K562 treated with DMSO at 1 percent for 12 hours (cell line): ENCODE data around the gene RPL39L. TPM values are rescaled to one million over a fixed set of nuclear protein-coding genes. Genes with fewer than 3 reads are reported as not detected.

Experiments
- total RNA-seq: library from RNA; unstranded; fragments of 300-600 nt; gene quantifications from 2 replicates; pipeline ENCODE4 v1.2.3, GENCODE V29; 2022; ENCODE audit not compliant: insufficient read depth

RPL39L gene
- 96.4 and 141 TPM in 2 replicates for total RNA-seq

GRCh38 chr3:187139126-187139894 lies at the start of gene RPL39L:
TSS of gene RPL39L (minus strand) at chr3:187139496. CDS start at chr3:187121300, 18,196 bp downstream.

Other genes with a start within 250 kb of the RPL39L start
- gene ST6GAL1, start 209.0 kb downstream of the RPL39L start, total RNA-seq = 19.3 and 50.2 TPM in 2 replicates
- not detected in 2 replicates for gene RTP1, start 58.0 kb upstream of the RPL39L start, total RNA-seq
- 1.2 and 2.6 TPM in 2 replicates for gene MASP1, start 152.2 kb upstream of the RPL39L start, total RNA-seq
- gene RTP4, start 228.9 kb upstream of the RPL39L start, total RNA-seq = not detected in 2 replicates